Measurements from ENCODE around the gene DNAH8.

Gene DNAH8

GRCh38 chr6:38760097-38760496 is 45.0 kb downstream of the DNAH8 start:
- Histone ChIP-seq H3K9ac (no peak overlapping the region), H2AFZ (ENCODE audit: low read depth) (no peak overlapping the region), H3K36me3 (ENCODE audit: insufficient read depth) (no peaks in the 10 kb centered on the region), H4K20me1 (ENCODE audit: insufficient read depth) (no peaks in the 10 kb centered on the region), H3K79me2 (ENCODE audit: insufficient read depth, low read depth) (no peaks in the 10 kb centered on the region), H3K4me1 (ENCODE audit: low read depth, poor library complexity, severe bottlenecking) (no peaks in the 10 kb centered on the region), H3K4me3 (IDR thresholded peaks at IDR 0.05; ENCODE audit: insufficient read depth, low read depth, low read length) (no peak overlapping the region), H3K27me3 (ENCODE audit: insufficient read depth, low read depth) (no peaks in the 10 kb centered on the region), H3K4me2 (no peak overlapping the region), H3K27ac (no peak overlapping the region)
- TF ChIP-seq CTCF (conservative IDR thresholded peaks at IDR 0.05; ENCODE audit: low read depth, low read length): no peak

GRCh38 chr6:38762848-38763247 is 47.7 kb downstream of the DNAH8 start:
- H3K79me2 ChIP-seq (ENCODE audit: insufficient read depth, low read depth): no peaks in the 10 kb centered on the region
- H3K4me3 ChIP-seq (IDR thresholded peaks at IDR 0.05; ENCODE audit: insufficient read depth, low read depth, low read length): no peak overlapping the region
- no peak overlapping the region for H3K9ac ChIP-seq
- H3K27me3 ChIP-seq (ENCODE audit: insufficient read depth, low read depth): no peaks in the 10 kb centered on the region
- no peak overlapping the region for H3K27ac ChIP-seq
- H2AFZ ChIP-seq (ENCODE audit: low read depth): no peak overlapping the region
- no peak overlapping the region for H3K4me2 ChIP-seq
- H3K4me1 ChIP-seq (ENCODE audit: low read depth, poor library complexity, severe bottlenecking): no peaks in the 10 kb centered on the region
- no peak for TF ChIP-seq CTCF (conservative IDR thresholded peaks at IDR 0.05; ENCODE audit: low read depth, low read length)
- H4K20me1 ChIP-seq (ENCODE audit: insufficient read depth): no peaks in the 10 kb centered on the region
- no peaks in the 10 kb centered on the region for H3K36me3 ChIP-seq (ENCODE audit: insufficient read depth)

DNA sequence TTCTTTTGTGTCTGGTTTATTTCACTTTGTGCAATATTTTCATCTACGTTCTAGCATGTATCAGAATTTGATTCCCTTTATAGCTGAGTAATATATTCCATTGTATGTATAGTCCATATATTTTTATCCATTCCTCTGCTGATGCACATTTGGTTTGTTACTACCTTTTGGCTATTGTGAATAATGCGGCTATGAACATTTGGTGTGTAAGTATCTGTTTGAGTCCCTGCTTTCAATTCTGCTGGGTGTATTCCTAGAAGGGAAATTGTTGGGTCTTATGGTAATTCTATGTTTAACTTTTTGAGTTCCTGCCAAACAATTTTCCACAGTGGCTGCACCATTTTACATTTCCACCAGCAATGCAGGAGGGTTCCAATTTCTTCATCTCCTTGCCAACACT is 52.4 kb downstream of the DNAH8 start:
- Histone ChIP-seq H3K27me3 (ENCODE audit: insufficient read depth, low read depth) (no peaks in the 10 kb centered on the region), H3K79me2 (ENCODE audit: insufficient read depth, low read depth) (no peaks in the 10 kb centered on the region), H3K36me3 (ENCODE audit: insufficient read depth) (no peaks in the 10 kb centered on the region), H2AFZ (ENCODE audit: low read depth) (no peak overlapping the region), H3K9ac (no peak overlapping the region), H3K4me2 (no peak overlapping the region), H3K4me3 (IDR thresholded peaks at IDR 0.05; ENCODE audit: insufficient read depth, low read depth, low read length) (no peak overlapping the region), H3K4me1 (ENCODE audit: low read depth, poor library complexity, severe bottlenecking) (peaks cover 10% of the 10 kb centered on the region), H3K27ac (no peak overlapping the region), H4K20me1 (ENCODE audit: insufficient read depth) (no peaks in the 10 kb centered on the region)
- TF ChIP-seq CTCF (conservative IDR thresholded peaks at IDR 0.05; ENCODE audit: low read depth, low read length): no peak

- no peak overlapping the region for H3K9ac ChIP-seq
Observed at GRCh38 chr6:38773338-38773737, 58.2 kb downstream of the DNAH8 start.

More at GRCh38 chr6:38773338-38773737, 58.2 kb downstream of the DNAH8 start:
- Histone ChIP-seq H3K4me1 (ENCODE audit: low read depth, poor library complexity, severe bottlenecking) (peaks cover 10% of the 10 kb centered on the region), H4K20me1 (ENCODE audit: insufficient read depth) (no peaks in the 10 kb centered on the region), H2AFZ (ENCODE audit: low read depth) (no peak overlapping the region), H3K79me2 (ENCODE audit: insufficient read depth, low read depth) (no peaks in the 10 kb centered on the region), H3K4me2 (no peak overlapping the region), H3K36me3 (ENCODE audit: insufficient read depth) (no peaks in the 10 kb centered on the region), H3K27ac (no peak overlapping the region), H3K4me3 (IDR thresholded peaks at IDR 0.05; ENCODE audit: insufficient read depth, low read depth, low read length) (no peak overlapping the region), H3K27me3 (ENCODE audit: insufficient read depth, low read depth) (no peaks in the 10 kb centered on the region)
- TF ChIP-seq CTCF (conservative IDR thresholded peaks at IDR 0.05; ENCODE audit: low read depth, low read length): peak; percentile 38; the same call in 1 of the 2 replicates

Data from KMS-11 (cell line).